NCI-H748 (cell line): Measurements from ENCODE around the gene TIMM50.

Source experiments
- DNase-seq: peaks from one replicate; lab custom pipeline; 2025; ENCODE audit not compliant: unreplicated experiment; lab: John Stamatoyannopoulos, UW

TIMM50 gene

DNA sequence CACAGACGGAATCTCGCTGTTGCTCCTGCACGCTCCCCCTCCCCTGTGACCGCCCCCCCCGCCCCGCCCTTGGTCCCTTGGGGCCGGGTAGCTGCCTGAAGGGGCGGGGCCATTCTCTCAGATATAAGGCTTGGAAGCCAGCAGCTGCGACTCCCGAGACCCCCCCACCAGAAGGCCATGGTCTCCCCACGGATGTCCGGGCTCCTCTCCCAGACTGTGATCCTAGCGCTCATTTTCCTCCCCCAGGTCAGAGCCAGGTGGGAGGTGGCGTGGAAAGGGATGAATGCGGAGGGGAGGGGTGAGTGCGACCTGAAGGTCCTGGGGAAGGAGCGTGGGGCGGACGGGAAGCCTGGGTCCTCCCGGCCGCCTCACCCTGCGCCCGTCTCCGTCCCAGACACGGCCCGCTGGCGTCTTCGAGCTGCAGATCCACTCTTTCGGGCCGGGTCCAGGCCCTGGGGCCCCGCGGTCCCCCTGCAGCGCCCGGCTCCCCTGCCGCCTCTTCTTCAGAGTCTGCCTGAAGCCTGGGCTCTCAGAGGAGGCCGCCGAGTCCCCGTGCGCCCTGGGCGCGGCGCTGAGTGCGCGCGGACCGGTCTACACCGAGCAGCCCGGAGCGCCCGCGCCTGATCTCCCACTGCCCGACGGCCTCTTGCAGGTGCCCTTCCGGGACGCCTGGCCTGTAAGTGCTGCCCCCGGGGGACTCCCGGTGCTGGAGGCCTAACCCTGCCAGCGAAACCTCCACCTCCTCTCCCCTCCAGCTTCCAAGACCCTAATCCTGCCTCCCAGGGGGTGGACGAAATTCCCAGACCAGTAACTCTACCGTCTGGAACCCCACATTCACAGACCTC, 18.4 kb downstream of the TIMM50 start, which contains the start of gene DLL3:
TSS of gene DLL3 (plus strand) at position 150 of the 845 bp plus-strand sequence. CDS start at position 178, 28 bp downstream.
- peak; percentile 89 for DNase-seq

DNA sequence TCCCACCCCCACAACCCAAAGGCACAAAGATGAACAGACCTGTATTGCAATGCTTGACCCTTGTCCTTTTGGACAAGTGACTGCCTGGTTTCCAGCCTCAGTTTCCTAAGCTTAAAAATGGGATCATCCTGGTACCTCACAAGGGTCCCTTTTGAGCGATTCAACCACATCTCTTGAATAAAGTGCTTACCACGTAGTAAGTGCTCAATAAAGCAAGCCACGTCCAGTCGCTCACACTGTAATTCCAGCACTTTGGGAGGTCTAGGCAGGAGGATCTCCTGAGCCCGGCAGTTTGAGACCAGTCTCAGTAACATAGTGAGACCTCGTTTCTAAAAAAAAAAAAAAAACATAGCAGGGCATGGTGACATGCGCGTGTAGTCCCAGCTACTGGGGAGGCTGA, 19.3 kb downstream of the TIMM50 start:
- DNase-seq = no peak

DNA sequence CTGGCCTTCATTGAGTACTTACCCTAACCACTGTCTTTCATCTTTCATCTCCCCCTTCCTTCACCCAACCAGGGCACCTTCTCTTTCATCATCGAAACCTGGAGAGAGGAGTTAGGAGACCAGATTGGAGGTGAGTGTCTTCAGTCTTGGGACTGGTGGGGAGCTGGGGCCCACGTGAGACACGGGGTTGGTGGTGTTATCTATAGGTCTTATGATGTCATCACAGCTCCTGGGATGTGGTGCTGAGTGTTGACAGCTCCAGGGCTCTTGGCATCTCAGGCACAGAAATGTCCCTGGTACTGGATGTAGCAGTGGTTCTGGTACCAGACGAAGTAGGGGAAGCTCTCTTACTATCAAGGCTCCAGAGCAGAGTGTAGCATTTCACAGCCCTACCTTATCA, 19.9 kb downstream of the TIMM50 start:
- DNase-seq = no peak

DNA sequence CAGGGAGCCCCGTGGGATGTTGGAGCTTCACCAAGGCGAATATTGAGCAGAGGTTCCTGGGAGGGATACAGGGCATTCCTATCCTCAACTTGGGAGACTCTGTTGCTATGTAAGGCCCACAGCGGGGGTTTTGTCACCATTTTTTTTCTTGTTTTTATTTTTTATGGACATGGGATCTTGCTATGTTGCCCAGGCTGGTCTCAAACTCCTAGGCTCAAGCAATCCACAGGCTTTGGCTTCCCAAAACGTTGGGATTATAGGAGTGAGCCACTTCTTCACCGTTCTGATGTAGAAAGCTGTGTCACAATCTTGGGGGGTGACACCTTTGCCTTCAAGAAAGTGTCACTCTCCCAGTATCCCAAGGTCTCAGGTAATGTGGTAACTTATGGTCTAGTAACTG, 20.7 kb downstream of the TIMM50 start:
- no peak for DNase-seq

DNA sequence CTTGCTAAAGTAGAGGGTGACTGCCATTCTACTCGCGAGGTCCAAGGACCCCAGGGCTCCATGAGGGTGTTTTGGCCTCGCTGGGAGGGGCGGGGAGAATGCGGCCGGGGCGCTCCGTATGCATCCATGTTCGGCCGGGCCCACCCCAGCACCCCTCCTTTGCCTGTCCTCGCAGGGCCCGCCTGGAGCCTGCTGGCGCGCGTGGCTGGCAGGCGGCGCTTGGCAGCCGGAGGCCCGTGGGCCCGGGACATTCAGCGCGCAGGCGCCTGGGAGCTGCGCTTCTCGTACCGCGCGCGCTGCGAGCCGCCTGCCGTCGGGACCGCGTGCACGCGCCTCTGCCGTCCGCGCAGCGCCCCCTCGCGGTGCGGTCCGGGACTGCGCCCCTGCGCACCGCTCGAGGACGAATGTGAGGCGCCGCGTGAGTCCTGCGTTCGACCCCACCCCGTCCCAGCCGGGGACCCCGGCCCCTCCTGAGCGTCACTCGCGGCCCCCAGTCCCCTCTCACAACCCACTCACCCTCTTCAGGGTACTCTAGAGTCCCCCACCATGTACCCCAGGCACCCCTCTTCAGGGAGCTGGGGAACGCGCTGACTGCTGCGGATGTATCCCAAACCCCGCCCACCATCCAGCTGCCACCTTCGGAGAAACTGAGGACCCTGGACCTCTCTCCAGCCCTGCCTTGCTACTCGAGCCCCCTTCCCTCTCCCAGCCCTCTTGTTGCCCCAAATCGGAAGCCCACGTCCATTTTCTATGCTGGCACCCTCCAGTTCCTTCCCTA, 22.2 kb downstream of the TIMM50 start:
- no peak for DNase-seq

DNA sequence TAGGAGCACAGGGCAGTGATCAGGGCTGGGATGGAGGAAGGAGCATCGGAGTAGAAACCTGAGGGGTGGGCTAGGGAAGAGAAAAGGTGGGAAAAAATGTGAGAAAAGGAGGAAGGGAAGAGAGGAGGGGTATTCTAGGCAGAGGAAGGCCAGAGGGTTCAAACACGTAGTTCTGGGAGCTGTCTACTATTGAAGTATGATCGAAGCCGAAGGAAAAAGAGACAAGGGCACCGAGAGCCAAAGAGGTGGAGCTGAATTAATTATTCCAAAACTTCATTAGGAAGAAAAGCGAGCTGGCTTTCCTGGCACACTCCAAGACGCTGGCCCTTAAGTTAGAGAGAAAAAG, 25.9 kb downstream of the TIMM50 start:
- no peak for DNase-seq

DNA sequence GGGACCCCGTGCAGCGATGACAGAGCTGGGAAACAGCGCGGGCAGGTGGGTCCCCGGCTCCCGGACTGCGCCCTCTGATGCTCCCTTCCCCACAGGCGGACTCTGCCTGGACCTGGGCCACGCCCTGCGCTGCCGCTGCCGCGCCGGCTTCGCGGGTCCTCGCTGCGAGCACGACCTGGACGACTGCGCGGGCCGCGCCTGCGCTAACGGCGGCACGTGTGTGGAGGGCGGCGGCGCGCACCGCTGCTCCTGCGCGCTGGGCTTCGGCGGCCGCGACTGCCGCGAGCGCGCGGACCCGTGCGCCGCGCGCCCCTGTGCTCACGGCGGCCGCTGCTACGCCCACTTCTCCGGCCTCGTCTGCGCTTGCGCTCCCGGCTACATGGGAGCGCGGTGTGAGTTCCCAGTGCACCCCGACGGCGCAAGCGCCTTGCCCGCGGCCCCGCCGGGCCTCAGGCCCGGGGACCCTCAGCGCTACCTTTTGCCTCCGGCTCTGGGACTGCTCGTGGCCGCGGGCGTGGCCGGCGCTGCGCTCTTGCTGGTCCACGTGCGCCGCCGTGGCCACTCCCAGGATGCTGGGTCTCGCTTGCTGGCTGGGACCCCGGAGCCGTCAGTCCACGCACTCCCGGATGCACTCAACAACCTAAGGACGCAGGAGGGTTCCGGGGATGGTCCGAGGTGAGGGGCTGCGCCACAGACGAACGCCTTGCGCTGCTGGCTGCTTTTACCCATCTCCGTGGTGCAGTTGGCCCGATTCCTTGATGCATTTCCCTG, 26.5 kb downstream of the TIMM50 start:
- peak; percentile 97 for DNase-seq

DNA sequence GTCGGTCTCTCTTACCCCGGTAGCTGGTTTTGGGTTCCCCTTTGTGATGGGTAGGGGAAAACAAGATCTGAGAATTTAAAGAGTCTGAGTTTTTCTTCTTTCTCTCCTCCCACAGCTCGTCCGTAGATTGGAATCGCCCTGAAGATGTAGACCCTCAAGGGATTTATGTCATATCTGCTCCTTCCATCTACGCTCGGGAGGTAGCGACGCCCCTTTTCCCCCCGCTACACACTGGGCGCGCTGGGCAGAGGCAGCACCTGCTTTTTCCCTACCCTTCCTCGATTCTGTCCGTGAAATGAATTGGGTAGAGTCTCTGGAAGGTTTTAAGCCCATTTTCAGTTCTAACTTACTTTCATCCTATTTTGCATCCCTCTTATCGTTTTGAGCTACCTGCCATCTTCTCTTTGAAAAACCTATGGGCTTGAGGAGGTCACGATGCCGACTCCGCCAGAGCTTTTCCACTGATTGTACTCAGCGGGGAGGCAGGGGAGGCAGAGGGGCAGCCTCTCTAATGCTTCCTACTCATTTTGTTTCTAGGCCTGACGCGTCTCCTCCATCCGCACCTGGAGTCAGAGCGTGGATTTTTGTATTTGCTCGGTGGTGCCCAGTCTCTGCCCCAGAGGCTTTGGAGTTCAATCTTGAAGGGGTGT, 27.2 kb downstream of the TIMM50 start:
- DNase-seq = peak; percentile 70

DNA sequence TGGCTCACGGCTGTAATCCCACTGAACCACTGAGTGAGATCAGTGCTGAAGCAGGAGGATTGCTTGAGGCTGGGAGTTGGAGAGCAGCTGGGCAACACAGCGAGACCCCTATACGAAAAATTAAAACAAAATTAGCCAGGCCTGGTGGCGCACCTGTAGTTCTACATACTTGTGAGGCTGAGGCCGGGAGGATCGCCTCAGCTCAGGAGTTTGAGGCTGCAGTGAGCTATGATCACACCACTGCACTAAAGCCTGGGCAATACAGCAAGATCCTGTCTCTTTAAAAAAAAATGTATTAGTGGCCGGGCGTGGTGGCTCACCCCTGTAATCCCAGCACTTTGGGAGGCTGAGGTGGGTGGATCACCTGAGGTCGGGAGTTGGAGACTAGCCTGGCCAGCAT, 28.0 kb downstream of the TIMM50 start:
- no peak for DNase-seq

DNA sequence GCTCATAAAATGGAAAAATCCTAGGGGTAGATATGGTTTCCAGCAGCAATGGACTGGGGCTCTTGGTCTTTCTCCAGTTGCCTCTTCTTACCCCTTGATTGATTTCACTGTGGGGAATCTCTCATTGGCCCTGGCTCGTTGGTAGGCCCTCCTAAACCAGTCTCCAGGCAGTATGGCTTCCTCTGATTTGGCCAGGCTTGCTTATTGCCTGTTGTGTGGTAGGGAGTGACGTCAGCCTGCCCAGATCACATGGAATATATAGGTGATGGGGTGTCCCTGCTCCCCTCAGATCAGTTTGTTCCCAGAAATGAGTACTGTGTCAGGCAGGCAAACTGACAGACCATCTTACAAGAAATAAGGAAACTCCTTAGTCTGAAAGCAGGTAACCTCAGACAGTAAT, 28.6 kb downstream of the TIMM50 start:
- no peak for DNase-seq

DNA sequence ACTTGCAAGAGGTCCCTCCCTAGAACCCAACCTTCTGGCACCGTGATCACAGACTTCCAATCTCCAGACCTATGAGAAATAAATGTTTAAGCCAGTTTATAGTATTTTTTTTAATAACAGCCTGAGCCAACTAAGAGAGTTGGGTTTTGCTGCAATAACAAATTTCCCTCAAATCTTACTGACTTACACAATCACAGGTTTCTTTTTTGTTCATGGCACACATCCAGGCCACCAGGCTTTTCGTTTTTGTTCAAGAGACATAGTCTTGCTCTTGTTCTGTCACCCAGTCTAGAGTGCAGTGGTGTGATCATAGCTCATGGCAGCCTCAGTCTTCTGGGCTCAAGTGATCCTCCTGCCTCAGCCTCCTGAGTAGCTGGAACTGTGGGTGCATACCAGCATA, 32.4 kb downstream of the TIMM50 start:
- no peak for DNase-seq

DNA sequence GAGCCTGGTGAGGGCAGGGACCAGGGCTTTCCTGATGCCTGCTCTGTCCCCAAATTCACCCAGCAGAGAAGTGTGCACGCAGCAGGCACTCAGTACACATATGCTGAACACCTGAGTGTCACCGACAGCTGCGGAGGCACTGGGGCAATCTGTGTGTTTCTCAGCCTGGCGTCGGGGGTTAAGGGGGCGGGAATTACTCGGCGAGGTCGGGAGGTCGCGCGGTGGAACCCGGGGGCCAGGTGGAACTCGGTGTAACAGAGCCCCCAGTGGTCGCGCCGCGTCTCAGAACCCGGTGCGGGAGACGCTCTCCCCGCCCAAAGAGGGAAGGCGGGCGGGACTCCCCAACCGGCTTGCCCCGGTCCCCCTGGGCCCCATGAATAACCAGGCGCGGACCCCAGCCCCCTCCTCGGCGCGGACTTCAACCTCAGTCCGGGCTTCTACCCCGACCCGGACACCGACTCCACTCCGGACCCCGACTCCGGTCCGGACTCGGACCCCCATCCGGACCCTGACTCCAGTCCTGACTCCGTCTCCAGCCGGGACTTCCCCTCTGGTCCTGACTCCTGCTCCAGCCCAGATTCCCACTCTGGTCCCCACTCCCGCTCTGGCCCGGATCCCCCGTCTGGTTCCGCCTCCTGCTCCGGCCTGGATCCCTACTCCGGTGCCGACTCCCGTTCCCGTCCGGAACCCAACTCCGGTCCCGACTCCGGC, 34.4 kb downstream of the TIMM50 start, which contains the start of gene SELENOV:
TSS of gene SELENOV (plus strand) at position 300 of the 711 bp plus-strand sequence. CDS start at position 374, 74 bp downstream.
- peak; percentile 40 for DNase-seq

DNA sequence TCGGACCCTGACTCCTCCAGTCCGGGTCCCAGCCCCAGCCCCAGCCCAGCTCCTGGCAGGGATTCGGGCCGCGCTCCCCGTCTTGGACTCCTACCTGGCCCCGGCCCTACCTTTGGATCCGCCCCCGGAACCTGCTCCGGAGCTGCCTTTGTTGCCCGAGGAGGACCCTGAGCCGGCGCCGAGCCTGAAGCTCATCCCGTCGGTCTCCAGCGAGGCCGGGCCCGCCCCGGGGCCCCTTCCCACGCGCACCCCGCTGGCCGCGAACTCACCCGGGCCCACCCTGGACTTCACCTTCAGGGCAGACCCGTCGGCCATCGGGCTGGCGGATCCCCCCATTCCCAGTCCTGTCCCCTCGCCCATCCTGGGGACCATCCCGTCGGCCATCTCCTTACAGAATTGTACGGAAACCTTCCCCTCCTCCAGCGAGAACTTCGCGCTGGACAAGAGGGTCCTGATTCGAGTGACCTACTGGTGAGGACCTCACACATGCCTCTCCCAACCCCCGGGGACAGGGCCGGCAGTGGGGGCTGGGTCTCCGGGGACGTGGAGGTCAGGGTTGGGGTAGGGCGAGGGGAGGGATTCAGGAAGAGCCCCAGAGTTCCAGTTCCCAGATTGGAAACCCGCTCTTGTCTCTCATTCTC, 35.0 kb downstream of the TIMM50 start:
- DNase-seq = no peak

DNA sequence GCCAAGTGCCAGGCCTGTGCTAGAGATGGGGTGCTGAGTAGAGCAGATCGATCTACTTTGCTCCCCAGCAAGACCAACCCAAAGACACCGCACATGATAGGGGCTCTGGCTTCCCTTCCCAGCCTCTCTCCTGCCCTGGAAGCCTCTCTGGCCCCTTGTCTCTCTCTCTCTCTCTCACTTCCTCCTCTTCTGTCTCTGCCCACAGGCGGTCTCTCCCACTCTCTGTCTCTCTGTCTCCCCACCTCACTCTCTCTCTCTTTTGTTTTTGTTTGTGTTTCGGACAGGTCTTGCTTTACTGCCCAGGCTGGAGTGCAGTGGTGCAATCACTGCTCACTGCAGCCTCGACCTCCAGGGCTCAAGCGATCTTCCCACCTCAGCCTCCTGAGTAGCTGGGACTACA, 35.6 kb downstream of the TIMM50 start:
- DNase-seq = no peak

DNA sequence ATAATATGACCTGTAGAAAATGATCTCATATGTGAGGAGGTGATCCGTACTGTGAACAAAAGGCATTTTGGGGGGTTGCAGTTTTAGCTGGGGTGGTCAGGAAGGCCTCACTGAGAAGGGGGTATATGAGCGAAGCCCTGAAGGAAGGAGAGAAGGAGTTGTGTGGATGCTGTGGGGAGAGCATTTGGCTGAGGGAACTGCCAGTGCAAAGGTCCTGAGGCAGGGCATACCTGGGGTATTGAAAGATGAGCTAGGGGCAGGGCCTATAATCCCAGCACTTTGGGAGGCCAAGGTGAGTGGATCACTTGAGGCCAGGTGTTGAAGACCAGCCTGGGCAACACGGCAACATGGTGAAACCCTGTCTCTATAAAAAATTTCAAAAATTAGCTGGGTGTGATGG, 36.8 kb downstream of the TIMM50 start:
- DNase-seq = no peak

DNA sequence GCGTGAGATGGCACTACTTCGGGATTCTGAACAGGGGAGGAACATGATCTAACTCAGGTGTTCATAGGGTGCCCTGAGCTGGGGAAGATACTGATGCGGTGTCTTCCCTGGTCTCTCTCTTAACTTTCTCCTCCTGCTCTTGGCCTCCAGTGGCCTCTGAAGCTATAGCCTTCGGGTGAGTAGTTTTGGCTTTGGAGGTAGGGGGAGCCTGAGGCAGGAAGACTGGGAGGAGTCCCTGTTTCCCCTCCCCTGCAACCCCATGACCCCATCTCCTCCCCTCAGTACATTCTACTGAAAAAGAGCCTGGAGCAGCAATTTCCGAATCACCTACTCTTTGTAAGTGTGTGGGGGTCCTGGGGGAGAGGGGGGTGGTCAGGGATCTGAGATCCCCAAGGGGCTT, 37.8 kb downstream of the TIMM50 start:
- DNase-seq = no peak

DNA sequence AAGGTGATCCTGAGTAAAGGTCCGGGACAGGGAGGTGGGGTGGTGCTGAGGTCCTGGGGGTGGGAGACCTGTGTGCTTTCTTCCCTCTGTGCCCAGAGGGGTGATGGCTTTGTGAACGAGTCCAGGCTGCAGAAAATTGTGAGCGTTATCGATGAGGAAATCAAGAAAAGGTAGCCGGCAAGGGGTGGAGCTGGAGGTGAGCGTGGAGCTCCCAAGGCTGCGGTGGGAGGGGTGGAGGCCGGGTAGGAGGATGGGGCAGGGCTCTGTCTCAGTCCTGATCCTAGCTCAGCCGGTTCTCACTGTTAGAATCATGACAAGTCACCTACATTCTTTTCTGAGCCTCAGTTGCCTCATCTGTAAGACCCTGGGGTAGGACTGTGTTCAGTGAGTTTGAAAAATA, 38.3 kb downstream of the TIMM50 start:
- DNase-seq = no peak

DNA sequence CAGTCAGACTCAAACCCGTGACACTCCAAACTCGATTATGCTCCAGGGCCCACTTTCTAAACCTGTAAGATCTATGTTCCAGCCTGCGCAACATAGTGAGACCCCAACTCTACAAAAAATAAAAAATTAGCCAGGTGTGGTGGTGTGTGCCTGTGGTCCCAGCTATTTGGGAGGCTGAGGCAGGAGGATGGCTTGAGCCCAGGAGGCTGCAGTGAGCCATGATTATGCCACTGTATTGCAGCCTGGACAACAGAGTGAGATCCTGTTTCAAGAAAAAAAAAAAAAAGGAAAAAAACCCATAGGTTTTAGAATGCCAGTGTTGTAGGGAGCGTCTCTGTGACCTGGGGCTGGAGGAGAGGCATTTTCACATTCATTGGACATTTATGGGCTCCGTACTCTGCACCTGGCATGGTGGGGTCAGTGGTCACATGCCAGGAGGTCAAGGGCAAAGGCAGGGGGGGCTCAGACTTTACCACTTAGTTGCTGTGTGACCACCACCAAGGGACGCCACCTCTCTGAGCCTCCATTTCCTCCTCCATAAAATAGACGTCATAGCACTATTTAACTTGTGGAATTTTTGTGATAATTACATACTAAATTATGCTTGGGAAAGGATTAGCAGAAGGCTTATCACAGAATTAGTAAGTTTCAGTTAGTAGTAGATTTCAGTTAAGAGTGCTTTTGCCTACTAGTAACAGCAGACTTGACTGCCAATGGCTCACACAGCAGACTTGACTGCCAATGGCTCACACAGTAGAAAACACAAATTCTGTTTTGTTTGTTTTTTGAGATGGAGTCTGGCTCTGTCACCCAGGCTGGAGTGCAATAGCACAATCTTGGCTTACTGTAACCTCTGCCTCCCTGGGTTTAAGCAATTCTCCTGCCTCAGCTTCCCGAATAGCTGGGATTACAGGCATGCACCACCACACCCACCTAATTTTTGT, 40.2 kb downstream of the TIMM50 start:
- DNase-seq = no peak

DNA sequence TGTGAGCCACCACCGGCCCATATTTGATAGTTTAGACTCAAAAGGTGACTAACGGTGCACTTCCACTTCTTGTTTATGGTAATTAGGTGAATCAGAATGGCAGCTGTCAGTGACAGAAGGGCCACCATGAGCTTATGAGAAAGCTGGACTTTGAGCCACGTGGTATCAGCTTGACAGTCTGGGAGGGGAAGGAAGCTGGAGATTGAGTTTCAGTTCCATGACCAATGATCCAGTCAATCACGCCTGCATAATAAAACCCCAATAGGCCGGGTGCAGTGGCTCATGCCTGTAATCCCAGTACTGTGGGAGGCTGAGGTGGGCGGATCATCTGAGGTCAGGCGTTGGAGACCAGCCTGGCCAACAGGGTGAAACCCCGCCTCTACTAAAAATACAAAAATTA, 43.9 kb downstream of the TIMM50 start:
- no peak for DNase-seq
